Liver (tissue), 3 donors: ENCODE data around the gene TRIM46.

Experiments used
- JUND ChIP-seq, 2 donors: IDR thresholded peaks; 2 replicates each; pipeline ENCODE4 v1.6.1; 2016; ENCODE audit warnings: antibody characterized with exemption in 2 of 2
- TAF1 ChIP-seq: conservative IDR thresholded peaks from 2 replicates; pipeline ENCODE4 v1.6.1; 2016; ENCODE audit warnings: antibody characterized with exemption, mild to moderate bottlenecking
- TF ChIP-seq, protein P1 (sequence below): fragments of 150-350 bp; IDR thresholded peaks from 2 replicates; pipeline ENCODE4 v1.5.1; 2017; ENCODE audit warnings: improper control_type of control experiment, low read depth, low read length; ENCODE audit not compliant: missing input control
- TF ChIP-seq, protein P2 (sequence below): IDR thresholded peaks from 2 replicates; pipeline ENCODE4 v1.6.1; 2016; ENCODE audit warnings: antibody characterized with exemption, mild to moderate bottlenecking
- donor health status: healthy.
- donor health status: healthy.

DNA sequence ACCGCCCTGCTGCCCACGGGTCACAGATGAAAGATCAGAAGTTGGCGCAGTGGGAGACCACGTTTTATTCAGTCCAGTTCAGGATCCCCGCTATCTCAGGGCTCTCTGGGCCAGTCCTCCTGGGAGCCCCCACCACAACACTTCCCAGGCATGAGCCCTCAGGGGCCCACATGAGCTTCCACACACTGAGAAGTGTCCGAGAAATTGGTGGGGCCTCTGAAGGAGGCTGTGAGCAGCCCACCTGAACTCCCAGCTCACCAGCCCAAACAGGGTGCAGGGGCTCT lies 12.1 kb downstream of the TRIM46 start:
- no peak for TF ChIP-seq TAF1
- TF ChIP-seq, protein P1, sequence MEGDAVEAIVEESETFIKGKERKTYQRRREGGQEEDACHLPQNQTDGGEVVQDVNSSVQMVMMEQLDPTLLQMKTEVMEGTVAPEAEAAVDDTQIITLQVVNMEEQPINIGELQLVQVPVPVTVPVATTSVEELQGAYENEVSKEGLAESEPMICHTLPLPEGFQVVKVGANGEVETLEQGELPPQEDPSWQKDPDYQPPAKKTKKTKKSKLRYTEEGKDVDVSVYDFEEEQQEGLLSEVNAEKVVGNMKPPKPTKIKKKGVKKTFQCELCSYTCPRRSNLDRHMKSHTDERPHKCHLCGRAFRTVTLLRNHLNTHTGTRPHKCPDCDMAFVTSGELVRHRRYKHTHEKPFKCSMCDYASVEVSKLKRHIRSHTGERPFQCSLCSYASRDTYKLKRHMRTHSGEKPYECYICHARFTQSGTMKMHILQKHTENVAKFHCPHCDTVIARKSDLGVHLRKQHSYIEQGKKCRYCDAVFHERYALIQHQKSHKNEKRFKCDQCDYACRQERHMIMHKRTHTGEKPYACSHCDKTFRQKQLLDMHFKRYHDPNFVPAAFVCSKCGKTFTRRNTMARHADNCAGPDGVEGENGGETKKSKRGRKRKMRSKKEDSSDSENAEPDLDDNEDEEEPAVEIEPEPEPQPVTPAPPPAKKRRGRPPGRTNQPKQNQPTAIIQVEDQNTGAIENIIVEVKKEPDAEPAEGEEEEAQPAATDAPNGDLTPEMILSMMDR = no peak
- TF ChIP-seq, protein P2, sequence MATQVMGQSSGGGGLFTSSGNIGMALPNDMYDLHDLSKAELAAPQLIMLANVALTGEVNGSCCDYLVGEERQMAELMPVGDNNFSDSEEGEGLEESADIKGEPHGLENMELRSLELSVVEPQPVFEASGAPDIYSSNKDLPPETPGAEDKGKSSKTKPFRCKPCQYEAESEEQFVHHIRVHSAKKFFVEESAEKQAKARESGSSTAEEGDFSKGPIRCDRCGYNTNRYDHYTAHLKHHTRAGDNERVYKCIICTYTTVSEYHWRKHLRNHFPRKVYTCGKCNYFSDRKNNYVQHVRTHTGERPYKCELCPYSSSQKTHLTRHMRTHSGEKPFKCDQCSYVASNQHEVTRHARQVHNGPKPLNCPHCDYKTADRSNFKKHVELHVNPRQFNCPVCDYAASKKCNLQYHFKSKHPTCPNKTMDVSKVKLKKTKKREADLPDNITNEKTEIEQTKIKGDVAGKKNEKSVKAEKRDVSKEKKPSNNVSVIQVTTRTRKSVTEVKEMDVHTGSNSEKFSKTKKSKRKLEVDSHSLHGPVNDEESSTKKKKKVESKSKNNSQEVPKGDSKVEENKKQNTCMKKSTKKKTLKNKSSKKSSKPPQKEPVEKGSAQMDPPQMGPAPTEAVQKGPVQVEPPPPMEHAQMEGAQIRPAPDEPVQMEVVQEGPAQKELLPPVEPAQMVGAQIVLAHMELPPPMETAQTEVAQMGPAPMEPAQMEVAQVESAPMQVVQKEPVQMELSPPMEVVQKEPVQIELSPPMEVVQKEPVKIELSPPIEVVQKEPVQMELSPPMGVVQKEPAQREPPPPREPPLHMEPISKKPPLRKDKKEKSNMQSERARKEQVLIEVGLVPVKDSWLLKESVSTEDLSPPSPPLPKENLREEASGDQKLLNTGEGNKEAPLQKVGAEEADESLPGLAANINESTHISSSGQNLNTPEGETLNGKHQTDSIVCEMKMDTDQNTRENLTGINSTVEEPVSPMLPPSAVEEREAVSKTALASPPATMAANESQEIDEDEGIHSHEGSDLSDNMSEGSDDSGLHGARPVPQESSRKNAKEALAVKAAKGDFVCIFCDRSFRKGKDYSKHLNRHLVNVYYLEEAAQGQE = no peak
- TF ChIP-seq JUND (IDR thresholded peaks at IDR 0.05) = no peak
